WTC11 (cell line): ENCODE data around the gene CNMD.

Experiments
- MAX ChIP-seq: sonication (generic); formaldehyde crosslinking; IDR thresholded peaks from 2 replicates; pipeline ENCODE4 v1.8.0; 2022; ENCODE audit warnings: mild to moderate bottlenecking, missing genetic modification reagents
- TF ChIP-seq, protein P1 (sequence below): fragments of 200-600 bp; IDR thresholded peaks from 2 replicates; pipeline ENCODE4 v1.8.0; 2022; ENCODE audit warnings: antibody characterized with exemption
- TF ChIP-seq, protein P2 (sequence below): fragments of 250-450 bp; sonication (Bioruptor Pico); IDR thresholded peaks from 2 replicates; pipeline ENCODE4 v1.8.0; 2021; ENCODE audit warnings: mild to moderate bottlenecking

DNA sequence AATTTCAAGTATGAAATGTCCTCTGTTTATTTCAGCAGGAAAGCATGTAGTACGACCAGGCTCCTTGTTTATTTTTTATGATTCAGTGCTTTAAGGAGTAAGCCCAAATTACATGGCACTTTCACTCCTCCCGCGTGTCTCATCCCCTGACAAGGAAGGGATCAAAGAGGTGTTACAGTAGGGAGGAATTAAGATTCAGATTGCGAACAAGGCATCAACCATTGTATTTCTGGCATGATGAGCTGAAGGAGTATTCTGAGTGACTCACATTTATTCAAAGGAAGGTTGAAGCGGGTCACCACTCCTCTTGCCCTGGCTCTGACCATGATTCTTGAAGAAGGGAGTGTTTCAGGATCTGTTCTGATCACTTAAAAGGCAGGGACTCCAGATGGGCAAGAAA lies 46.1 kb upstream of the CNMD start:
- TF ChIP-seq MAX, result no peak
- TF ChIP-seq, protein P1, sequence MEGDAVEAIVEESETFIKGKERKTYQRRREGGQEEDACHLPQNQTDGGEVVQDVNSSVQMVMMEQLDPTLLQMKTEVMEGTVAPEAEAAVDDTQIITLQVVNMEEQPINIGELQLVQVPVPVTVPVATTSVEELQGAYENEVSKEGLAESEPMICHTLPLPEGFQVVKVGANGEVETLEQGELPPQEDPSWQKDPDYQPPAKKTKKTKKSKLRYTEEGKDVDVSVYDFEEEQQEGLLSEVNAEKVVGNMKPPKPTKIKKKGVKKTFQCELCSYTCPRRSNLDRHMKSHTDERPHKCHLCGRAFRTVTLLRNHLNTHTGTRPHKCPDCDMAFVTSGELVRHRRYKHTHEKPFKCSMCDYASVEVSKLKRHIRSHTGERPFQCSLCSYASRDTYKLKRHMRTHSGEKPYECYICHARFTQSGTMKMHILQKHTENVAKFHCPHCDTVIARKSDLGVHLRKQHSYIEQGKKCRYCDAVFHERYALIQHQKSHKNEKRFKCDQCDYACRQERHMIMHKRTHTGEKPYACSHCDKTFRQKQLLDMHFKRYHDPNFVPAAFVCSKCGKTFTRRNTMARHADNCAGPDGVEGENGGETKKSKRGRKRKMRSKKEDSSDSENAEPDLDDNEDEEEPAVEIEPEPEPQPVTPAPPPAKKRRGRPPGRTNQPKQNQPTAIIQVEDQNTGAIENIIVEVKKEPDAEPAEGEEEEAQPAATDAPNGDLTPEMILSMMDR, result no peak
- TF ChIP-seq, protein P2, sequence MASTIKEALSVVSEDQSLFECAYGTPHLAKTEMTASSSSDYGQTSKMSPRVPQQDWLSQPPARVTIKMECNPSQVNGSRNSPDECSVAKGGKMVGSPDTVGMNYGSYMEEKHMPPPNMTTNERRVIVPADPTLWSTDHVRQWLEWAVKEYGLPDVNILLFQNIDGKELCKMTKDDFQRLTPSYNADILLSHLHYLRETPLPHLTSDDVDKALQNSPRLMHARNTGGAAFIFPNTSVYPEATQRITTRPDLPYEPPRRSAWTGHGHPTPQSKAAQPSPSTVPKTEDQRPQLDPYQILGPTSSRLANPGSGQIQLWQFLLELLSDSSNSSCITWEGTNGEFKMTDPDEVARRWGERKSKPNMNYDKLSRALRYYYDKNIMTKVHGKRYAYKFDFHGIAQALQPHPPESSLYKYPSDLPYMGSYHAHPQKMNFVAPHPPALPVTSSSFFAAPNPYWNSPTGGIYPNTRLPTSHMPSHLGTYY, result no peak
